Pulmonary artery endothelial cell (primary cell): ENCODE measurements around the gene OGDH. TPM values are rescaled to one million over a fixed set of nuclear protein-coding genes. Genes with fewer than 3 reads are reported as not detected.
A peak's percentile ranks its signal among the peaks of the same experiment; 100 is the strongest.
"Not testable (repeated sequence)": the region's sequence is repeated elsewhere in the genome, so short reads cannot be mapped to it uniquely, and the experiment has no call there.

Experiments used
- DNase-seq: peaks from one replicate; pipeline ENCODE4 v3.0.0-alpha.2; 2011; ENCODE audit warnings: low read depth, low spot score
- total RNA-seq: library from RNA; depleted of rRNA; stranded (reverse); fragments of >200 nt; gene quantifications from 2 replicates; pipeline ENCODE4 v1.2.3, GENCODE V29; 2014

Gene OGDH
- total RNA-seq, 1 donor from 2014 or later = 49.6 TPM

DNA sequence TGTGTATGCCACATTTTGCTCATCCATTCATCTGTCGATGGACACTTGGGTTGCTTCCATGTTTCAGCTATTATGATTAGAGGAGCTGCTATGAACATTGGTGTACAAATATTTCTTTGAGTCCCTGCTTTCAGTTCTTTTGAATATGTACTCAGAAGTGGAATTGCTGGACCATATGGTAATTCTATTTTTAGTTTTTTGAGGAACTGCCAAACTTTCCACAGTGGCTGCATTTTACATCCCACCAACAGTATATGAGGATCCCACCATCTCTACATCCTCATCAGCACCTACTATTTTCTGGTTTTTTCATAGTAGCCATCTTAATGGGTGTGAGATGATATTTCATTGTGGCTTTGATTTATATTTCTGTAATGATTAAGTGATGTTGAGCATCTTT is 97.5 kb downstream of the OGDH start:
- DNase-seq = no peak

DNA sequence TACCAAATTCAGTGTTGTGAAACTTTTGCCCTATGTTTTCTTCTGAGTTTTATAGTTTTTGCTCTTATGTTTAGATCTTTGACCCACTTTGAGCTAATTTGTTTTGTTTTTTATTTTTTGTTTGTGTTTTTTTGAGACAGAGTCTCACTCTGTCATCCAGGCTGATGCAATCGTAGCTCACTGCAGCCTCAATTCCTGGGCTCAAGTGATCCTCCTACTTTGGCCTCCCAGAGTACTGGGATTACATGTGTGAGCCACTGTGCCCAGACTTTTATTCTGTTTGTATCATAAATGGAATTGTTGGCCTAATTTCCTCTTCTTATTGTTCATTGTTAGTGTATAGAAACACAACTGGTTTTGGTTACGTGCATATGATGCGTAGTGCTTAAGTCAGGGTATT is 99.0 kb downstream of the OGDH start:
- no peak for DNase-seq

DNA sequence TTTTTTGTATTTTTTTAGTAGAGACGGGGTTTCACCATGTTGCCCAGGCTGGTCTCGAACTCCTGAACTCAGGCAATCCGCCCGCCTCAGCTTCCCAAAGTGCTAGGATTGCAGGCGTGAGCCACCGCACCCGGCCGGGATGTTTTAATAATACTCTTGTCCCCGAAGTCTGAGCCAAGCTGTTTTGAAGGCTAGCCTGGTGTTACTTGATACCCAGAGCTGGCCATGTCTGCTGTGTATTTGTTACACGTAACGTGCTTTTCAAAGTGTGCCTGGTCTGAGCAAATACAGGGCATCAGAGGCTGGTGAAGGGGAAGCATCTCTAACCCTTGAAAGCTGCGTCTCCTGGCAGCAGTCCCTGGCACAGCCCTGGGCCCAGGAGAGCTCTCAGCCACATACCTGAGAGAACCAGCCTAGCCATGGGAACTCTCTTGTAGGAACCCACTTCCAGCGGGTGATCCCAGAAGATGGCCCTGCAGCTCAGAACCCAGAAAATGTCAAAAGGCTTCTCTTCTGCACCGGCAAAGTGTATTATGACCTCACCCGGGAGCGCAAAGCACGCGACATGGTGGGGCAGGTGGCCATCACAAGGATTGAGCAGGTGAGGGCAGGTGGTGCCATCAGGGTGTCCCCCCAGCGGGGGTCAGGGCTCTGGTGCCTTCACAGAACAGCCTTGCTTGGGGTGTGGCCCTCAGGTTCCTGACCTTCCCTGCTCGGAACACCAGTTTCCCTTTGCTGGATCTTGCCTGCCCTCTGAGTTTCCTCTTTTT is 100.5 kb downstream of the OGDH start:
- DNase-seq = no peak

GRCh38 chr7:44707558-44708230 is 101.3 kb downstream of the OGDH start:
- no peak for DNase-seq

- no peak for DNase-seq
Observed at GRCh38 chr7:44709011-44709915, 102.8 kb downstream of the OGDH start.

DNA sequence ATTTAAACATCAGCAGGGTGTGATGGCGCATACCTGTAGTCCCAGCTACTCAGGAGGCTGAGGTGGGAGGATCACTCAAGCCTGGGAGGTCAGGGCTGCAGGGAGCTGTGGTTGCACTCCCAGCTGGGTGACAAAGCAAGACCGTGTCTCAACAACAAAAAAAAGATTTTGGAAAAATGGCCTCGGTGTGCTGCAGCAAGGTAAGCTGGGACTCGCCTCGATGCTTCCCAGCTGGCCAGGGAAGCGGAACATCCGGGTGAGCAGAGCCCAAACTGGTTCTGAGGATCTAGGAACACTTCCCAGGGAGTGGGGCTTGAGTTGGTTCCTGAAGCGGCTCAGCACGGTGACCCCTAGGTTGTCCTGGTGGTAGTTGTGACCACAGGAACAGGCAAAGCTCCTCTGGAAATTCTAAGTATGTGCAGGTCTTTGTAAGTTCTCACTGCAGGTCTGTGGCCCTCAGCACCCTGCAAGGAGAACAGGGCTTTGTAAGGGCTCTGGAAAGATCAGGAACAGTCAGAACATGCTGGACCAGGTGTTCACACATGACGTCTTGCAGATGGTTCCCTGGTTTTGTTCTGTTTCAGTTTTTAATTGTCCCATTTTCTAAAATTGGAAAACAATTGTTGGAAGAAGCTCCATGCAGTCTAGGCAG is 103.6 kb downstream of the OGDH start:
- DNase-seq = no peak

- DNase-seq = no peak
Observed at GRCh38 chr7:44711528-44711927, 105.1 kb downstream of the OGDH start.

DNA sequence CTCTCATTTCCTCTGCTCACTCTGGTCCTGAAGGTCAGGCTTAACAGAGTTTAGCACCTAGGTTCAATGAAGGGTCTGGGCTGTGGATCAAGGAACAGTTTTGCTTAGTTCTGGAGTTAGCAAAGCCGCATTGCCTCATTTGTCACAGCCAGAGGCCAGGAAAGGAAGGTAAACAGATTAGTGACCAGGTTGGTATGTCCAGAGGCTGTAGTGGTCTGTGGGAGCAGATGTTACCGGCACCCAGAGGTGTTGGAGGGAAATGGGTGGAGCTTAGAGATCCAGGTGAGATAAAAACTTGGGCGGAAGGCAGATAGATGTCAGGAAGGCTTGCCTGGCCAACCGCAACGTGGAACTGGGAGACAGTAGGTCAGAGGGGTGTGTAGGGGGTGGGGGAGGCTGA is 105.6 kb downstream of the OGDH start:
- DNase-seq = no peak

DNA sequence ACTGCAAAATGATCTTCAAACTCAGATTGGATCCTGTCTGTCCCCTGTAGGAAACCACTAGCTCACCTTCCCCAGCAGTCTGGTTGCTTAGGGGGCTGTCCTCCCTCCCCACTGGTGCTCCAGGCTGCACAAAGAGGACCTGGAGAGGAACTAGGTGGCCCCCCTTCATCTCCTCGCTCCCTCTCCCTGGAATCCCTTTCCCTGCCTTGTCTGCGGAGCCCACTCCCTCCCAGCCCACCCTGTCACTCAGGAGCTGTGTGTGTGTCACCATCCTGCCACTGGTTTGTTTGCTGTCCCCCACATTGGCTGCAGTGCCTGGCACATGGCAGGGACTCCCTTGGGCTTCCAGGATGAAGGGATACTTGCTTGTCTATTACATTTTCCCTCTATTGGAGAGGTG is 106.7 kb downstream of the OGDH start:
- no peak for DNase-seq

GRCh38 chr7:44713680-44714335 is 107.4 kb downstream of the OGDH start:
- no peak for DNase-seq

DNA sequence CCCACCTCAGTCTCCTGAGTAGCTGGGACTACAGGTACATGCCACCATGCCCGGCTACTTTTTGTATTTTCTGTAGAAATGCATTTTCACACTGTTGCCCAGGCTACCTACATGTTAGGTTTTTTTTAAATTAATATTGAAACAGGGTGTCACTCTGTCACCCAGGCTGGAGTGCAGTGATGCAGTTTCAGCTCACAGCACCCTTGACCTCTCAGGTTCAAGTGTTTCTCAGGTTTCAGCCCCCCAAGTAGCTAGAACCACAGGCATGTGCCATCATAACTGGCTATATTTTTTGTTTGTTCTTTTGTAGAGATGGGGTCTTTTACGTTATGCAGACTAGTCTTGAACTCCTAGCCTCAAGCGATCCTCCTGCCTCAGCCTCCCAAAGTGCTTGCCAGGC is 109.8 kb downstream of the OGDH start:
- DNase-seq = no peak

GRCh38 chr7:44720301-44720700 is 113.9 kb downstream of the OGDH start:
- DNase-seq = no peak

DNA sequence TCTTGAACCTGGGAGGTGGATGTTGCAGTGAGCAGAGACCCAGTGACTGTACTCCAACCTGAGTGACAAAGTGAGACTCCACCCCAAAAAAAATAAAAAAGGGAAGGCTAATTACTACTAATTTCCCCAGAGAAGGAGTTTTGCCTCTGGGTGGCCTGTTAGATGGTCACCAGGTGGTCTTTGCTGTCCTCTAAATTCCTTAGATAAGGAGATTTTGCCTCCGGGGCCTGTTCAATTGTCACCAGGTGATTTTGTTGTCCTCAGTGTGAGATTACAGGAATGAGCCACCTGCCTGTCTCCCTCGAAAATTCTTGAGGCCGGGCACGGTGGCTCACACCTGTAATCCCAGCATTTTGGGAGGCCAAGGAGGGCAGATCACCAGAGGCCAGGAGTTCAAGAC is 117.8 kb downstream of the OGDH start:
- DNase-seq = no peak

- DNase-seq = not testable (repeated sequence)
Observed at GRCh38 chr7:44726250-44726649, 119.8 kb downstream of the OGDH start.

GRCh38 chr7:44727158-44727936 is 120.9 kb downstream of the OGDH start:
- peak; percentile 44 for DNase-seq

DNA sequence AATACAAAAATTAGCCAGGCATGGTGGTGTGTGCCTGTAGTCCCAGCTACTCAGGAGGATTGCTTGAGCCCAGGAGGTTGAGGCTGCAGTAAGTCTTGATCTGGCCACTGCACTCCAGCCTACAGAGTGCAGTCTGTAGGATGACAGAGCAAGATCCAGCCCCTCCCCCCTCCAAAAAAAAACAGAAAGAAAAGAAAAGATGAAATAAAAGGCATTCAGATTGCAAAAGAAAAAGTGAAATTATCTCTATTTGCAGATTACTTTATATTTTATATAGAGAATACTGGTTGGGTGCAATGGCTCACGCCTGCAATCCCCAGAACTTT is 121.5 kb downstream of the OGDH start:
- DNase-seq = no peak

DNA sequence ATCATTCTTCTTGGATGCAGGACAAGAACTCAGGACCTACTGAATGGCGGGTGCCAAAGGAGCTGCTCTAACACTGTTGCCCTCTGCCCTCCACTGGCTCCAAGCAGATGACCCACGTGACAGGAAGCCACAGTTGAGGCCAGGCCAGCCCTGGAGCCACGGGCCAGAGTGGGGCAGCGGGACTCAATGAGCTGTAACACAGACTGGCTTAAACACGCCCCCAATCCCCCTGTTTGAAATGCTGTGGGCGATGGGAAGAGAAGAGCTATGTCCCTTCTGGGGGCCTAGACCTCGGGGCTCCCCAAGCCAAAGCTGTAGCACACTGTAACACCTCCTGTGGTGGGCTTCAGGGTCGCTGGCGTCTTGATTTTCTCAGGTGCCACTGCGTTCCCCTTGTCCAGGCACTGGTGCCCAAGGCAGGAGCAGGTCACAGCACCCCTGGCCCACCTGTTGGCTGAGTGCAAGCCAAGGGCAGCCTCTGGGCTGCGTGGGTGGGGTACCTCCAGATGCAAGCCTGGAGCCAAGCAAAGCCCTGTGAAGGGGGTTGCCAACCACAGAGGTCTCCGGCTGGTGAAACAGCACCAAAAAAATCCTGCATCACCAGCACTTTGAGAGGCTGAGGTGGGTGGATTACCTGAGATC is 123.6 kb downstream of the OGDH start:
- no peak for DNase-seq

DNA sequence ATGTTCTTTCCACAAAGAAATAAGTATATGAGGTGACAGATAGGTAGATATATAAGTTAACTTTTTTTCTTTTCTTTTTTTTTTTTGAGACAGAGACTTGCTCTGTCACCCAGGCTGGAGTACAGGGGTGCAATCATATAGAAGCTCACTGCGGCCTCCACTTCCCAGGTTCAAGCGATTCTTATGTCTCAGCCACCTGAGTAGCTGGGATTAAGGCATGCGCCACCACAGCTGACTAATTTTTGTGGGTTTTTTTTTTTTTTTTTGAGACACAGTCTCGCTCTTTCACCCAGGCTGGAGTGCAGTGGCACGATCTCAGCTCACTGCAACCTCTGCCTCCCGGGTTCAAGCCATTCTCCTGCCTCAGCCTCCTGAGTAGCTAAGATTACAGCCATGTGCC is 126.5 kb downstream of the OGDH start:
- DNase-seq = not testable (repeated sequence)

DNA sequence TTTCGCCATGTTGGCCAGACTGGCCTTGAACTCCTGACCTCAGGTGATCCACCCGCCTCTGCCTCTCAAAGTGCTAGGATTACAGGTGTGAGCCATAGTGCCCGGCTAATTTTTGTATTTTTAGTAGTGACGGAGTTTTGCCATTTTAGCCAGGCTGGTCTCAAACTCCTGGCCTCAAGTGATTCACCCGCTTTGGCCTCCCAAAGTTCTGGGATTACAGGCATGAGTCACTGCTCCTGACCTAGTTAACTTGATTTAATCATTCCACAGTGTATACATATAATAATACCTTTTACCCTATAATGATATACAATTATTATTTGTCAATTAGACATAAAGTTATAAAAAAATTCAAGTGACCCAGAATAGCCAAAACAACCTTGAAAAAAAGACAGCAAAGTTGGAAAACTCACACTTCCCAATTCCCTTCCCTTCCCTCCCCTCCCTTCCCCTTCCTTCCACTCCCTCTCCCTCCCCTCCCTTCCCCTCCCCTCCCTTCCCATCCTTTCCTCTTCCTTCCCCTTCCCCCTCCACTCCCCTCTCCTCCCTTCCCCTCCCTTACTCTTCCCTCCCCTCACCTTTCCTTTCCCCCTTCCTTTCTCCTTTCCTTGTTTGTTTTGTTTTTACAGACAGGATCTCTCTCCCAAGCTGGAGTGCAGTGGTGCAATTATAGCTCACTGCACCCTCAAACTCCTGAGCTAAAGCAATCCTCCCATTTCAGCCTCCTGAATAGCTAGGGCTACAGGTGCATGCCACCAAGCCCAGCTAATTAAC is 127.5 kb downstream of the OGDH start:
- no peak for DNase-seq
